Heart left ventricle (tissue), 16 donors: ENCODE results near the gene COX4I1. TPM values are rescaled to one million over a fixed set of nuclear protein-coding genes. Genes with fewer than 3 reads are reported as not detected.

Source experiments
- ATAC-seq, 4 donors: fragments of 200-7000 bp; cut with Tn5 transposase; one replicate each; pipeline ENCODE4 v1.9.1; 2020 to 2022; ENCODE audit warnings: moderate library complexity in 4 of 4, mild to moderate bottlenecking in 3 of 4, moderate number of reproducible peaks in 1 of 4
- DNase-seq, 5 donors: peaks; one replicate each; pipeline ENCODE4 v3.0.0-alpha.2; 2020
- H3K27ac ChIP-seq, 12 donors: fragments of 200-600 bp; sonication (generic) in 4 of 12; one replicate each; pipeline versions ENCODE4 v1.5.0 to v1.8.0; 2016 to 2022; ENCODE audit warnings: mild to moderate bottlenecking in 2 of 12
- H3K27me3 ChIP-seq, 9 donors: fragments of 200-600 bp; sonication (generic) in 2 of 9; one replicate each; pipeline versions ENCODE4 v1.5.1 to v1.8.0; 2016 to 2022; ENCODE audit warnings: mild to moderate bottlenecking in 3 of 9
- H3K36me3 ChIP-seq, 9 donors: fragments of 200-600 bp; sonication (generic) in 2 of 9; one replicate each; pipeline versions ENCODE4 v1.5.0 to v1.8.0; 2018 to 2022; ENCODE audit warnings: mild to moderate bottlenecking in 2 of 9
- H3K4me1 ChIP-seq, 12 donors: fragments of 200-600 bp; sonication (generic) in 4 of 12; one replicate each; pipeline versions ENCODE4 v1.5.0 to v1.8.0; 2016 to 2022; ENCODE audit warnings: mild to moderate bottlenecking in 3 of 12
- H3K4me3 ChIP-seq, 12 donors: fragments of 200-600 bp; sonication (generic) in 4 of 12; one replicate each; pipeline versions ENCODE4 v1.5.0 to v1.8.0; 2017 to 2022; ENCODE audit warnings: mild to moderate bottlenecking in 9 of 12, moderate library complexity in 4 of 12
- H3K9me3 ChIP-seq, 12 donors: fragments of 200-600 bp; sonication (generic) in 4 of 12; one replicate each; pipeline versions ENCODE4 v1.5.0 to v1.8.0; 2016 to 2022; ENCODE audit warnings: mild to moderate bottlenecking in 1 of 12
- CTCF ChIP-seq, 12 donors: fragments of 200-600 bp; sonication (generic) in 4 of 12; IDR thresholded peaks; one replicate each; pipeline versions ENCODE4 v1.5.0 to v1.8.0; 2018 to 2022; ENCODE audit warnings: antibody characterized with exemption in 12 of 12, mild to moderate bottlenecking in 5 of 12
- POLR2A ChIP-seq, 2 donors: fragments of 450-650 bp; IDR thresholded peaks; one replicate each; pipeline ENCODE4 v1.6.1; 2017; ENCODE audit warnings: antibody characterized with exemption in 2 of 2, mild to moderate bottlenecking in 2 of 2, moderate library complexity in 2 of 2
- WGBS, 4 donors: extraction: QIAGEN DNeasy Blood & Tissue Kit in 2 of 4; methylation state at CpG; one replicate each; pipeline versions ENCODE4 v1.1.5 to v1.1.7; 2013 to 2018; 5-methylcytosine and 5-hydroxymethylcytosine counted together
- intact Hi-C, 10 donors: fragments of 100-400 bp; cut with DNase I; formaldehyde crosslinking; loops; one replicate each; pipeline versions ENCODE4 v1.11.1 to v1.14.2; 2022
- polyA plus RNA-seq, 2 donors: library from polyadenylated mRNA; stranded (reverse); fragments of 200-250 nt; gene quantifications; one replicate each; pipeline ENCODE4 v1.2.3, GENCODE V29; 2013
- total RNA-seq, 9 donors: library from RNA; depleted of rRNA in 2 of 9; stranded (reverse); fragments of >200 nt in 2 of 9; fragmentation: NEBNext Ultra II Directional in 3 of 9; extraction: Animal tissue kit (Norgen Biotek cat#: 25700) in 3 of 9; gene quantifications; one replicate each; pipeline versions ENCODE4 v1.1.0 to v1.2.4, GENCODE V29; 2016 to 2023
- donor health status: ischemic (EF 13 %, LVEDD 7.1; RV severe dilation, severe dysfunction).
- donor health status: healthy with polysubstance abuse.
- donor health status: DM: no; HTN: yes; CAD: no.
- donor health status: DM: no; HTN: no; CAD: no.
- donor health status: ischemic (EF 25% LVEDD 6.9; RV normal size, moderate dysfunction).
- donor health status: ischemic (EF 25% LVEDD 5.7; RV mildly dilated, moderate dysfunction).
- donor health status: healthy.
- donor health status: DM: yes; HTN: yes; CAD: no.
- donor health status: ischemic (EF 35%, LVEDD 5.7; RV mildly dilated, moderate dysfunction).
- donor health status: nonischemic (EF 11% LVEDD 7.7; RV severe dilation, severe dysfunction).
- donor health status: DM: yes; HTN: yes; CAD: no.
- donor health status: PGD.
- donor health status: ischemic (EF 29% LVEDD 5.4; RV normal size, mild dysfunction).
- donor health status: nonischemic (EF 23%, LVEDD 6.1; RV moderate dilation, normal function).

Gene COX4I1
- total and polyA plus RNA-seq, 11 donors, result 1,047 to 5,448 (median 1,793) TPM

- H3K9me3 ChIP-seq, result no peaks in the 10 kb centered on the region
- 4 to 27% (median 6%) methylated on average over 22 to 96 of the region's 96 CpGs for WGBS, 4 donors
- H3K4me1 ChIP-seq, result peaks cover 3 to 37% (median 18%) of the 10 kb centered on the region in 12 donors
- intact Hi-C loops, result no loop called here
- TF ChIP-seq CTCF (IDR thresholded peaks at IDR 0.05) (no peak), POLR2A (IDR thresholded peaks at IDR 0.05) (peak in 1 of 2 donors; percentile 14)
- peaks cover 0 to 14% (median 0%) of the 10 kb centered on the region in 9 donors for H3K27me3 ChIP-seq
- peak; percentile 59 to 84 (median 81) for ATAC-seq
- no peaks in the 10 kb centered on the region for H3K36me3 ChIP-seq
- DNase-seq, result peak in 4 of 5 donors; percentile 30 to 54 (median 46)
- H3K4me3 ChIP-seq, result peak within 1 kb of the TSS; percentile 9 to 70 (median 60)
- H3K27ac ChIP-seq, result peak within 1 kb of the TSS in 2 of 12 donors; percentile 1 to 40
Observed at GRCh38 chr16:85750827-85751697, 48.4 kb upstream of the COX4I1 start, which contains the start of gene C16orf74. TSS of gene C16orf74 (minus strand) at chr16:85751096. CDS start at chr16:85735217, 15,879 bp downstream.

- H3K9me3 ChIP-seq, result no peaks in the 10 kb centered on the region
- TF ChIP-seq POLR2A (IDR thresholded peaks at IDR 0.05), result no peak
- TF ChIP-seq CTCF (IDR thresholded peaks at IDR 0.05), result no peak
Observed at GRCh38 chr16:85751698-85752501, 47.6 kb upstream of the COX4I1 start.

GRCh38 chr16:85752511-85753420 lies 46.7 kb upstream of the COX4I1 start:
- no peaks in the 10 kb centered on the region for H3K36me3 ChIP-seq
- no peak overlapping the region for H3K27ac ChIP-seq
- DNase-seq, result peak in 2 of 5 donors; percentile 27 to 45
- no peak overlapping the region for H3K4me3 ChIP-seq
- H3K27me3 ChIP-seq, result peaks cover 0 to 14% (median 0%) of the 10 kb centered on the region in 9 donors
- peaks cover 3 to 37% (median 18%) of the 10 kb centered on the region in 12 donors for H3K4me1 ChIP-seq
- intact Hi-C loops, result no loop called here
- 41 to 50% (median 49%) methylated on average over 18 to 21 of the region's 21 CpGs for WGBS, 4 donors
- H3K9me3 ChIP-seq, result no peaks in the 10 kb centered on the region
- TF ChIP-seq POLR2A (IDR thresholded peaks at IDR 0.05) (no peak), CTCF (IDR thresholded peaks at IDR 0.05) (peak in 4 of 12 donors; percentile 11 to 32 (median 16))
- peak; percentile 16 to 45 (median 36) for ATAC-seq

More at GRCh38 chr16:85751698-85752501, 47.6 kb upstream of the COX4I1 start:
- no peak for DNase-seq
- Histone ChIP-seq H3K4me3 (no peak overlapping the region), H3K27me3 (peaks cover 0 to 14% (median 0%) of the 10 kb centered on the region in 9 donors), H3K36me3 (no peaks in the 10 kb centered on the region), H3K27ac (no peak overlapping the region), H3K4me1 (peaks cover 3 to 37% (median 18%) of the 10 kb centered on the region in 12 donors)
- 37 to 46% (median 44%) methylated on average over 11 to 15 of the region's 15 CpGs for WGBS, 4 donors
- intact Hi-C loops, result no loop called here
- peak in 1 of 4 donors; percentile 15 for ATAC-seq
